SW480 (cell line): ENCODE results near the gene NELFA.

ENCODE experiments used
- DNase-seq: peaks from one replicate; pipeline ENCODE4 v3.0.0-alpha.2; 2016; ENCODE audit warnings: low spot score

The NELFA gene

GRCh38 chr4:1964971-1965370, 43.8 kb downstream of the NELFA start:
- DNase-seq, result no peak

GRCh38 chr4:1964443-1964842, 44.3 kb downstream of the NELFA start:
- DNase-seq, result no peak

GRCh38 chr4:1962980-1963379, 45.8 kb downstream of the NELFA start:
- DNase-seq, result no peak

DNA sequence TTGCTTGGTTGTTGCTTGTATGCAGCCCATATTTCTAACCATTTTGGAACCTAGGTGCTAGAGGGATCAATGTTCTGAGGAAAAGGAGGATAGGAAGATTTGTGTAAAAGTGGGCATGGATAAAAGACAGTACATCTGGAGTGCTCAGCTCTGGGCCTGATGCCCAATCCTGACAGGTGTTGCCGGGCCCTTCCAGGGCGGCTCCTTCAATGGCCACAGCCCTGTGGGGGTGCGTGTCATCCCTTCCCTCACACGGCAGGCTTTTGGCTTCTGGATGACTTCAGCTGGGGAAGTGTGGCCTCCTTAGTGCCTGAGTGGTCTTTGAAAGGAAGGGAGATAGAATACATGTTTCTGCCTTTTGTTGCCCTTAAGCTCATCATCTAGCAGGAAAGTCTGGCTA, 47.2 kb downstream of the NELFA start:
- no peak for DNase-seq

DNA sequence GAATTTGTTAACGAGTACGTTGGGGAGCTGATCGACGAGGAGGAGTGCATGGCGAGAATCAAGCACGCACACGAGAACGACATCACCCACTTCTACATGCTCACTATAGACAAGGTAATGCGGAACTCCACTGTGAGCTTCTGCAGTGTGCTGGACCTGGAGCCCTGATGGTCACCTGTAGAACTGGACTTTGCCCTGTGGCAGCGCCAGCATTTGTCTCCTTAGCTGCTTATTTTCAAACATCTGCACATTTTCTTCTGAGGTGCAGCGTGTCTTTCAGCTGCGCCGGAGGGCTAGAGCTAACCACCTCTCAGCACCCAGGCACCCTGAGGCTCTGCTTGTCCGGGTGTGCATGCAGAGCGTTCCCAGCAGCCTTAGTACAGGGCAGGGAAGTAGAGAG, 47.7 kb downstream of the NELFA start:
- DNase-seq, result no peak

- no peak for DNase-seq
Observed at GRCh38 chr4:1960170-1960825, 48.5 kb downstream of the NELFA start.

GRCh38 chr4:1959104-1959384, 49.7 kb downstream of the NELFA start:
- DNase-seq, result no peak

- no peak for DNase-seq
Observed at GRCh38 chr4:1958276-1959103, 50.3 kb downstream of the NELFA start.

GRCh38 chr4:1956631-1957030, 52.1 kb downstream of the NELFA start:
- DNase-seq, result no peak

GRCh38 chr4:1953335-1953734, 55.4 kb downstream of the NELFA start:
- no peak for DNase-seq

DNA sequence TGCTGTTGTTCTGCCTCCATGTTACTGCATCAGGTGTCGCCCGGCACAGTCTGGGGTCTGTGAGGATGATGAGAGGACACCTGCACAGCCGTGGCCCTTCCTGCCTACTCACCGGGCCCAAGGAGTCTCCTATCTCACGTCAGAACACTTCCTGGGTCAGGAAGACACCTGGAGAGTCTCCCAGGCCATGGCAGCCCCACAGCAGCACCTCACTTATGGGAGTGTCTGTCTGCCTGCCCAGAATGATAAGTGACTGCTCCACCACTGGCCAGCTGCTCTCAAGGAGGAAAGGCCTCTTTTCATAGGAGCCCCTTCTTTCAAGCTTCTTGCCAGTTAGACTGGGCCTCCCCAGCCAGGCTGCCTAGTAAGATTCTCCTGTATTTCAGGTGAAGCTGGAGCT, 56.1 kb downstream of the NELFA start:
- DNase-seq, result no peak

DNA sequence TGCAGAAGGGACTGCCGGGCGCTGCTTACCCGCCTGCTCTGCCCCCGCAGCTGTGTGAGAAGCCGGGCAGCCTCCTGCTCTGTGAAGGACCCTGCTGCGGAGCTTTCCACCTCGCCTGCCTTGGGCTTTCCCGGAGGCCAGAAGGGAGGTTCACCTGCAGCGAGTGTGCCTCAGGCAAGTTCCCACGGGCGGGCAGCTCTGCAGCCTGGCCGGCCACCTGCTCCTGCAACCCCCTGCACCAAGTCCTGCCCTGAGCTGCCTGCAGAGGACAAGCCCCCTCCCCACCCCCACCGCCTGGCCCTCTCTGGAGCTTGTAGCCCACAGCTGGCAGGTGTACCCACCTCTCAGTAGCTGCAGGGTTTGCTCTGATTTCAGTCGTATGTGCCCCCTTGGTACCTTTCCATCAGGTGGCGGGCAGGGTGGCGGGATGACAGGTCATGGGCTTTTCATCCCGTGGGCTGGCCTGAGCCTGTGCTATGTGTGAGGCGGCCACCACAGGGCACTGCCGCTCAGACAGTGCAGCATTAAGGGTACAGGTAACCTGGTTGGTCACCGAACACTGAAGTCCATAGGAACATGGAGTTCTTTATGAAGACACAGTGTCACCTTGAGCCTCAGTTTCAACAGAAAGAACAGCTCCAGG, 56.6 kb downstream of the NELFA start:
- no peak for DNase-seq

DNA sequence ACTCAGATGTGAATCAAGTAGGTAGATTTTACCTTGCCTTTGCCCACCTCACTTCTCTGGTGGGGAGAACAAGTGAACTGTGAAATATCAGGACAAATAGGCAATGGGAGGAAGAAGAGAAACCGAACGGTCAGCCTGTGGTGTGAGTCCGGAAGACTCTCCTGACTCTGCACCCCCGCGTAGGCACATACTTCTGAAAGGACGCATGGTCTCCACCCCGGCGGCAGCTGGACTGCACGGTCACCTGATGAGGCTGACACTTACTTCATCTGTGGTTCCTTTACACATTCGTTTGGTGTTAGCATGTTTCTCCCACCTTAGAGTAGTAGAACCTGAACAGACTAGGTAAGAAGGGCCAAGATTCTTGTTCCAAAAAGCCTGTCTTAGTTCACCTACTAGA, 58.4 kb downstream of the NELFA start:
- no peak for DNase-seq

GRCh38 chr4:1948892-1949436, 59.8 kb downstream of the NELFA start:
- no peak for DNase-seq

- DNase-seq, result no peak
Observed at GRCh38 chr4:1948232-1948631, 60.5 kb downstream of the NELFA start.

DNA sequence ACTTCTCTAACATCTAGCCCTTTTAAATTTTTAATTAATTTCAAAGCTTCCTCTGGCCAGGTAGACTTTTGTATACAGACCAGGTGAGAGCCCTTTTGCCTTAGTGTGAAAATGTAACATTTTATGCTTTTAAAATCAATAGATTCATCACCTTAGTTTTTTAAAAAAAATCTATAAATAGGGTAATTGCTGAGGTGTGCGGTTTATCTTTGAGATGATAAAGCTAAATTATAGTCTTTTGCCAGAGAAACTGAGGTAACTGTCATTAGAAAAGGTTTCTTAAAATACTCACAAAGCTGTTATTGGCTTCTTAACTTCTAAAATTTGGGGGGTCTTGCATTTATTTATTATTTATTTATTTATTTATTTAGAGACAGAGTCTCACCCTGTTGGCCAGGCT, 62.9 kb downstream of the NELFA start:
- no peak for DNase-seq

- no peak for DNase-seq
Observed at GRCh38 chr4:1945124-1945895, 63.5 kb downstream of the NELFA start.

DNA sequence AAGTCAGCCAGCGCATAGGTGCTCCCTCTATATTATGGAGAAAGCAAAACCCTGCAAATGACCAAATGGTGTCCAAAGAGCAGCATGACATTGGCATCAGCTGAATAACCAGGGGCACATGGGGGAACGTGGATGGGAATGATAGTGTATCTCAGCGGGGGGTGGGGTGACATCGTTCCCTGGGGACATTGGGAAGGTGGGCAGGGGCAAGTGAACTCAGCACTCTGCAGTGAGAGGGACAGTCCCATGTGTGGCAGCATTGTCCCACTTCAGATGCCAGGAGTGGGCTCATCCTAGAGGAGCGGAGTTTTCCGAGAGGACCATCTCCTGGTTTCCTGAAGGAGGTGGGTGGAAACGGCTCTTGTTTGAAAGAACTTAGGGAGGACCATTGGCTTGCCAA, 64.8 kb downstream of the NELFA start:
- DNase-seq, result no peak

GRCh38 chr4:1940566-1940965, 68.2 kb downstream of the NELFA start:
- DNase-seq, result no peak

DNA sequence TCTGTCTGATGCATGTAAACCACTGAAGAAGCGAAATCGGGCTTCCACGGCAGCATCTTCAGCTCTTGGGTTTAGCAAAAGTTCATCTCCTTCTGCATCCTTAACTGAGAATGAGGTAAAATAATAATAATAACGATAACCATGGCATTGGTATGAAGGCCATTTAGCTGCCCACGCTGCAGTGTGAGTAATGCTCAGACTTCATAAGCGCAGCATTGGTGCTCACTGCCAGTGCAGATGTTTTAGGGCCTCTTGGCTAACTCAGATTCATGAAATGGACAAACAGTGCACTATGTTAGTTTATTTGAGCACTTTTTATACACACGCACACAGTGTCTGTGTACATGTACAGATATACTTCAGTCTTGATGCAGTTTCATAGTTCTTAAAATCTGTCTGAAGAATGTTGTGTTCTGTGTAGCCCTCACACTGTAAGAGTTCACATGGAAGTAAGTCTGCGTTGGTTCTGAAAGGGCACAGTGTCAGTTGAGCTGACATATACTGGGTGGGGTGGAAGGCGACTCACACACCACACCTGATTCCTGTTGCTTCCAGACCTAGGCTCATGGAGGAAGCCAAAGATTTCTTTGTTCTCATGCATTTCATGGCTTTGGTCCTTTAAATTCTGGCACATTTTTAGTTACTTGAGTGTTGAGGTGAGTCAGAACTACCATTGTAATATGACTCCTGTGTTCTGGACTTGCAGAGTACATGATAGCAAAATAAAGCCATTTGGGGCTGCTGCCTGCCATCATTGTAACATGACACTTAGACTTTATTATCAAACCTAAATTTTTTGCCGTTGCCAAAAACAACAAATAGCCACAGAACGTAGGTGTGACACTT, 68.9 kb downstream of the NELFA start:
- peak; percentile 70 for DNase-seq

- DNase-seq, result no peak
Observed at GRCh38 chr4:1938027-1938426, 70.7 kb downstream of the NELFA start.

- DNase-seq, result no peak
Observed at GRCh38 chr4:1937550-1937949, 71.2 kb downstream of the NELFA start.
